ENCODE results near the gene KNCN.
A peak's percentile ranks its signal among the peaks of the same experiment; 100 is the strongest.

The KNCN gene

DNA sequence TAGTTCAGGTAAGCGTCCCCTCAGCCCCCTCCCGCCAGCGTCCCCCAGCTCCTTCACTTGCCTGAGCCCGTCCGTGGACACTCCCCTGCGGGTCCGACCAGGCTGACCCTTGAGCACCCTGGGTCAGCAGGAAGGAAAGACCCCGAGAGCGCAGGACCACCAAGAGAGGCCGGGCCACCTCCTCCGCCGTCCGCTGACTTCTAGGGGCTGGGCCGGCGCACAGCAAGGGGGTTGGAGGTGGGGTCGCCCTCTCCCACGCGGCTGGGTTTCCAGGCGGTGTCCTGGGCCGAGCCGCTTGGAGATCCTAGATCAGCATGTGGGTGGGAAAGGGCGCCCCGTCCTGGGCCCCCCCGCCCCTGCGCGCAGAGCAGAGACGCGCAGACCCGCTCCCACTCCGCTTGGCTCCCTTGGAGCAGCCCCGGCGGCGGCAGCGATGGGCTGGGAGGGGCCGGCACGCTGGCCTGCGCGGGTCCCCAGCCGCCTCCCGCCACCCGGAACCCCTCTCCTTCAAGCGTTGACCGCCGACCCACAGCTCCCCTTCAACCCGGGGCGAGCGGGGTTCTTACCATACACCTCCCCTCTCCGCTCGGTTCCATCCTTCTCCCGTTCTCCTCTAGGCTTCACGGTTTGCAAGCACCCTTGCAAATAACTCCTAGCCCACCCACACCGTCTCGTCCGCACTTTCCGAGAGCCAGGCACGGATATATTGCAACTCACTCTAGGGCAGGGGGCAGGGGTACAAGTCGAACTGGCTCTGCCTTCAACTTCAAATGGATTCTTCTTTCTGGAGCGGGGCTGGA, 7.5 kb downstream of the KNCN start:
- no peak for DNase-seq (ENCODE audit: low spot score)

DNA sequence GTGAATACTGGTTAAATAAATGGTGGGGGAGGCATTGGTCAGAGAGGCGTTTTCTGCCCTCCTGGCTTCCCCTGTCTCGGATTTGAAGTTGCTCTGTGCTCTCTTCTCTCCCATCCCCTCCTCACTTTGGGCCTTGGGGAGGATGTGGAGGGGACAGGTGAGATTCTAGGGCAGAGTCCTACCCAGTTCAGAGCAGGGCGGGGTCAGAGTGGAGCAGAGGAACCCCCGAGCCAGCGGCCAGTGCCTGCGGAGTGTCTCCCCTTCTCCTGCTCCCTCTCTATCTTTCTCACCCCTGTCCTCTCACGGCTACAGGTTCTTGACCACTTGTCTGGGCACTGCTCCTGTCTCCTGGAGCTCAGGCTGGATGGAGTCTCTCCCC, 8.1 kb downstream of the KNCN start:
- no peak for DNase-seq (ENCODE audit: low spot score)

GRCh38 chr1:46539972-46540371, 11.5 kb downstream of the KNCN start:
- no peak for DNase-seq (ENCODE audit: low spot score)

- DNase-seq (ENCODE audit: low spot score), result no peak
Observed at GRCh38 chr1:46538147-46538546, 13.3 kb downstream of the KNCN start.

DNA sequence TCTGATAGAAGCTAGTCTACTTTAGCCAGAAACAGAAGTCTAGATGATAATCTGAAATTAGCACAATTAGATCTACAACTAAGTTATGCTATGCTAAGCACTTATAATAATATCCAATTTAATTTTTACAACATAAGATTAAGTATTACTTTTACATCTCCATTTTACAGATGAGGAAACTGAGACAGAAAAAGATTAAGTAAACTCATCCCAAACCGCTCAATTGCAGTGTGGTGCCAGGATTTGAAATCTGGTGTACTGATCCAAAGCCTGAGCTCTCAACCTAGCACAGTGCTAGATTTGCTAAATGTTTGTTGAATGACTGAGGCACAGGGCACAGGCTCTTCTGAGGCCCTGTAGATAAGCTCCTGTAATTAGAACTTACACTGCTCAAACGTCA, 13.8 kb downstream of the KNCN start:
- no peak for DNase-seq (ENCODE audit: low spot score)

- DNase-seq (ENCODE audit: low spot score), result no peak
Observed at GRCh38 chr1:46536527-46536926, 14.9 kb downstream of the KNCN start.

- DNase-seq (ENCODE audit: low spot score), result no peak
Observed at GRCh38 chr1:46535063-46535462, 16.4 kb downstream of the KNCN start.

- peak; percentile 61 for DNase-seq (ENCODE audit: low spot score)
Observed at GRCh38 chr1:46533179-46533864, 18.1 kb downstream of the KNCN start.

DNA sequence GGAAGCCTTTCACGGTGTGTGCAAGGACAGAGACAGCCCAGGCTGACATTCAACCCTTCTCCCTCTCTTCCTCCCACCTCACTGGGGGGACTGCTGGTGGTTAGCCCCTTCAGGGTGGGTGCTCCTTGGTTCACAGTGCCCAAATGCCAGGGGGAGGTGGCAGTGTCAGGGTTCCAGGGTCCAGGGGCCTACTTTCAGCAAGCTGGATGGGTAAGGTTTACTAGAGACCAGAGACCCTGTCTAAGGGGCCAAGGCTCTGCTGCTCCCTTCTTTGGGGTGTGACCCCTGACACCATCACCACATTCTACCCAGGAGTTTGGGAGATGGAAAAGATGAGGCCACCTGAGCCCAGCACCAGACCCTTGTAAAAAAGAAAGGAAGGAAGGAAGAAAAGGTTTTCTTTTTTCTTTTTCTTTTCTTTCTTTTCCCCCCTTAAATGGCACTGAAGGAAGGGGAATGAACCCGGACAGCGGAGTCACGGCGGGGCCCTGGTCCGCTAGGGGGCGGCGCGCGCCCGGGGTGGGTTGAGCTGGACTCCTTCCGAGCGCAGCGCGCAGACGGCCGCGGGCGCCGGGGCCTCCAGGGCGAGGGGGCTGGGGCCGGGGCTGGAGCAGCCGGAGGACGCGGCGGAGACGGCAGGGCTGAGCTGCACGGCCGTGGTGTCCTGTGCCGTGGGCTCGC, 18.8 kb downstream of the KNCN start:
- peak; percentile 71 for DNase-seq (ENCODE audit: low spot score)

DNA sequence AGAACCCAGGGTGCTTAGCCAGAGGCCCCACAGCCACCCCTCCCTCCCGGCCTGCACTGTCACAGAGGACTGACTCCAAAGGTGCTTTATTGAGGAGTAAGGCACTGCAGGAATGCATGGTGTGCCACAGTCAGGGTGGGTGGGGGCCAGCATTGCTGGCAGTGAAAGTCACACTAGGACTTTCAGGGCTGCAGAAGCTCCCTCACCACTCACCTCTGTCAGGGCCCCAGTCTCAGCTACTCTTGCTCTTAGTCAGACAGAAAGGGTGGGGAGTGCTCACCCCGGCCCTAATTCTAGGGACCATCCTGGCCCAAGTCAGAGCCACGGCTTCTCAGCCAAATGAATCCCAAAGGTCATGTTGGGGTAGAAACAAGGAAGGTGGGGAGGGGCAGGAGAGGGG, 19.4 kb downstream of the KNCN start:
- DNase-seq (ENCODE audit: low spot score), result no peak

- DNase-seq (ENCODE audit: low spot score), result no peak
Observed at GRCh38 chr1:46530791-46531409, 20.5 kb downstream of the KNCN start.

- DNase-seq (ENCODE audit: low spot score), result no peak
Observed at GRCh38 chr1:46530311-46530710, 21.1 kb downstream of the KNCN start.

DNA sequence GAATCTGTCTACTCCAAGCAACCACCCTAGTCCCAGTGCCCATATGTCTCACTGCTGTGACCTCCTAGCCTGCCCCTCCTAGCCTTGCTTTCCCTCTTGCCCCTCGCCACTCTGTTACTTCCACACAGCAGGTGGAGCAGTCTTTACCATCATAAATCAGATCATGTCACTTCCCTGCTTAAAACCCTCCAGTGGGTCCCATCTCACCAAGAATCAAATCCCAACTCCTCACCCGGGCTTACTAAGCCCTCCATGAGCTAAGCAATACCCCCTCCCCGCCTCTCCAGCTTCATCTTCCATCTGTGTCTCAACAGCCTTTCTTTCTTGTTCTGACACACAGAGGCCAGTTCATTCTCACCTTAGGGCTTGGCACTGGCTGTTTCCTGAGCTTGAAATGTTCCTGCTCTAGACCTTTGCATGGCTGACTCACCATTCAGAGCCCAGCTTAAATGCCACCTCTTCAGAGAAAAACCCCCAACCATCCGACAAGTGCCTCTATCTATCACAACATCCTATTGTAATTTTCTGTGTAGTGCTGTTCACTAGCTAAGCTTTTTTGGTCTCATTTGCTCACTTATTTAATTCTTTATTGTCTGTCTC, 22.3 kb downstream of the KNCN start:
- DNase-seq (ENCODE audit: low spot score), result no peak

DNA sequence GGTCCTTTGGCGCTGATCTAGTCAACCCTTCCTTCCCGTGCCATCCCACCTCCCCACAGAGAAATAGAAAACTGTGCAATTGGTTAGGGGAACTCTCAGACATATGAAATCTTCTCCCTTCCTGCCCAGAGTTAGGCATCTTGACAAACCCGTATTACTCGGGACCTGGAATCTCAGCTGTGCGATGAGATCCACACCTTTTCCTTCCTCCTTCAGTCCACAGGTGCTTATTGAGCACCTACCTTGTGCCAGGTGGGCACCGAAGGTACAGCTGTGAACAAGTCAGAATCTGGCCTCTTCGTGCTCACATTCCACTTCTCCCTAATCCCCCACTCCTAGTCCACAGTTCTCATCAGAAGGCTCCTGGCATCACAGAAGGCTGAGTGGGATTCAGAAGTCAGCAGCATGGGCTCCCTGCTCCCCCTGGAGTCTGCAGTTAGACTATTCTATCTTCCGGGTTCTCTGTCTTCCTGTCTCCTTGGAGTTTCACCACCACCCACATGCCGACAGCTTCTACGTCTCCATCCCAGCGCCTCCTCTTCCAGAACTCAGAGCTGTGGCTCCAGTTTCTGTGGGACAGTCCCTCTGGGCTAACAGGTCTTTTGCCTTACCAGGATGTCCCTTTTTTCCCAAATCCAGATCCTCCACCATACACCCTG, 23.0 kb downstream of the KNCN start:
- no peak for DNase-seq (ENCODE audit: low spot score)

- DNase-seq (ENCODE audit: low spot score), result peak; percentile 74
Observed at GRCh38 chr1:46527474-46528296, 23.8 kb downstream of the KNCN start.

GRCh38 chr1:46526691-46527291, 24.7 kb downstream of the KNCN start:
- no peak for DNase-seq (ENCODE audit: low spot score)

DNA sequence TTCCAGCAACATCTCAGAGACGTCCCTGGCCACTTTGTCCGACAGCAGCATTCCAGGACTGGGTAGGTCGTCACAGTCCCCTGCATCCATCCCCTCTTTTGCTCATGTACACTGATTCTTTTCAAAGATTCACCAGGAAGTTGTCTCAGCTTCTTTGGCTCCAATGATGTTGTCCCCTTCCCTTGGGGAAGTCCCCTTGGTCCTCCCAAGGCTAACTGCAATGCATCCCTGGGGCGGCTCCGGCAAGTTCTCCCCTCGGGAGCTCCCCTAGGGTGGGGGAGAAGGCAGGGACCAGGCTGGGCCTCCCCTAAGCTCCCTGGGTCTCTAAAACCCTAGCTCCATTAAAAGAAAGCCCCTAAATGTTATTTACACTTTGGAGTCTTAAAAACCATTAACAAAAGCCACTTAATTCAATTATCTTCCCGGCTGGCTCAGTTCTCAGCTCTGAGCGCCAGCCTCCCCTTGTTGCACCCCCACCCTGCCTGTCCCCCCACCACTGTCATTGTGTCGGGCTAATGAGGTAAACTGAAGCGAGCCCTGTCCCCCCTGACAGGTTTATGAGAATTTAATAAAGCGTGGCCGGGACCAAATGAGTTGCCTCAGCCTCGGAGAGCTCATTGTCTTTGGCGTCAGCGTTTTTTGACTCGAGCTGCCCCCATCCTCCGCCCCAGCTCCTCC, 25.3 kb downstream of the KNCN start:
- DNase-seq (ENCODE audit: low spot score), result no peak

DNA sequence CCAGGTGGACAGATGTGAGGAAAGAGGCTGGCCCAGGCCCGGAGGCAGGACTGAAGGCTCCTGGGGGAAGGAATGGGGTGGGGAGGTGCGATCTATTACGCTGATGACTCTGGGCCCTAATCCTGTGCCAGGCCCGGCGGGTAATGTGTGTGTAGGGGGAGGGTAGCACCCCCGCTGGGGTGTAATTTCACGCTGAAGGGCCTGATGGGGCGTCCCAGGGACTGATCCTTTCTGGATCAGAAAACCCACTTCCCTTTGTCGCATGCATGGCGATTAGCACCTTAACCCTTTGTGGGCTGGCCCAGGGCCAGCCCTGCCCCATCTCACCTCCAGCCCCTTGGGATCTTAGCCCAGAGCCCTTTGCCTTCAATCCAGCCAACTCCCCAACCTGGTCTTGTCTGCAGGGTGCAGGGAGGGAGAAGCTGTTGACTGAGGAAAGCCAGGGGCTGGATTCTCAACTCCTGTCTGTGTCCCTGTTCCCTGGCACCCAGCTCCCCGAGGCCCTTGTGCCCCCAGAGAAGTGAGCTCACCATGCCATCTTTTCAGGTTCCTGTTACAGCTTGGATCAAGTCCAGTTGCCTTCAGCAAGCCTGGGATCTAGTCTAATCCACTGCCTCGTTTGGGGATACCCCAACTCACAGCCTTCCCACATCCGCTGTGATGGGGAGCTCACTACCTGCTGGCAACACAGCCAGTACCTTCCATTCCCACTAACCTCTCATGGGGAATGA, 26.0 kb downstream of the KNCN start:
- DNase-seq (ENCODE audit: low spot score), result no peak

DNA sequence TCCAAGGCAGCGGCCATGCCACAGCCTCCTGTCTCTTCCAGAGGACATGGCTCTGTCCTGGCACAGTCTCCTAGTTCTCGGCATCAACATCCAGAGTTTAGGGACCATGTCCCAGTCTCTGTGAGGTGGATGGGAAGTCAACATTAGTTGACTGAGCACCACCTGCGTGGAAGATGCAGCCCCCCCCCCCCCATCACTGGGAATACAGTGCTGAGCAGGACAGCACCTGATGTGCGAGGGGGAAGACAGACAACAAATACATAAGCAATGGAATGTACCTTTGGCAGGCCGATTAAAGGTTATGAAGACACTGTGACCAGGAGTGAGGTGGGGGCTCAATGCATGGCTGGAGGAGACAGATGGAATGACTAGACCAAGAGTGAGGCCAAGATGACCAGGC, 26.6 kb downstream of the KNCN start:
- no peak for DNase-seq (ENCODE audit: low spot score)

Measured in CD4-positive, alpha-beta T cell treated with Interleukin-2 at 100 ng/mL for 4 hours (primary cell).